SK-N-SH (cell line): ENCODE results near the gene SLCO4A1. TPM values are rescaled to one million over a fixed set of nuclear protein-coding genes. Genes with fewer than 3 reads are reported as not detected.

ENCODE experiments used
- CTCF ChIA-PET: fragments of 300-600, 350-600 bp; formaldehyde crosslinking; extraction: SDS; loops from one replicate; lab custom pipeline; 2021; lab: Yijun Ruan, JAX
- POLR2A ChIA-PET: fragments of 350-600 bp; sonication (Branson Sonifier 250); formaldehyde crosslinking; extraction: SDS; loops from one replicate; lab custom pipeline; 2020; ENCODE audit warnings: antibody characterized with exemption, inconsistent platforms; lab: Yijun Ruan, JAX
- DNase-seq: peaks from one replicate; pipeline ENCODE4 v3.0.0; 2012
- H2AFZ ChIP-seq: fragments of 200-600 bp; sonication (generic); 2 replicates; pipeline ENCODE4 v1.8.1; 2016; ENCODE audit warnings: antibody characterized with exemption, mild to moderate bottlenecking, low read depth
- H3F3A ChIP-seq: fragments of 200-600 bp; sonication (generic); replicated peaks from 2 replicates; pipeline ENCODE3; 2016; ENCODE audit warnings: antibody characterized with exemption, mild to moderate bottlenecking; ENCODE audit not compliant: insufficient read depth
- H3K27ac ChIP-seq, 2 experiments: fragments of 200-500 bp in 1 of 2; fragments of 200-600 bp in 1 of 2; sonication (Bioruptor generic) in 1 of 2; sonication (generic), shearing (Covaris generic) in 1 of 2; 2 replicates each; pipeline versions ENCODE4 v1.5.1 to v1.6.1; 2014 to 2016; ENCODE audit warnings: low read depth in 2 of 2, inconsistent platforms in 1 of 2, low read length in 1 of 2, mild to moderate bottlenecking in 1 of 2, mixed read lengths in 1 of 2
- H3K27me3 ChIP-seq: fragments of 200-600 bp; sonication (generic), shearing (Covaris generic); 2 replicates; pipeline ENCODE4 v1.6.1; 2016; ENCODE audit warnings: mixed run types; ENCODE audit not compliant: insufficient read depth
- H3K36me3 ChIP-seq, 2 experiments: fragments of 200-500 bp in 1 of 2; fragments of 200-600 bp in 1 of 2; sonication (Bioruptor generic) in 1 of 2; sonication (generic) in 1 of 2; replicated peaks in 1 of 2; 2 replicates each; pipeline versions ENCODE3 to v1.5.1; 2014 to 2016; ENCODE audit warnings: low read length in 1 of 2, mild to moderate bottlenecking in 1 of 2; ENCODE audit not compliant: insufficient read depth in 2 of 2, control insufficient read depth in 1 of 2
- H3K4me1 ChIP-seq, 2 experiments: fragments of 200-500 bp in 1 of 2; fragments of 200-600 bp in 1 of 2; sonication (Bioruptor generic) in 1 of 2; sonication (generic), shearing (Covaris generic) in 1 of 2; 2 replicates each; pipeline versions ENCODE4 v1.5.1 to v1.6.1; 2014 to 2016; ENCODE audit warnings: low read depth in 1 of 2, low read length in 1 of 2, mixed run types in 1 of 2; ENCODE audit not compliant: insufficient read depth in 2 of 2, control insufficient read depth in 1 of 2
- H3K4me2 ChIP-seq: fragments of 200-600 bp; sonication (generic), shearing (Covaris generic); 2 replicates; pipeline ENCODE4 v1.6.1; 2017; ENCODE audit warnings: mixed run types
- H3K4me3 ChIP-seq, 2 experiments: fragments of 200-500 bp in 1 of 2; fragments of 200-600 bp in 1 of 2; sonication (Bioruptor generic) in 1 of 2; sonication (generic), shearing (Covaris generic) in 1 of 2; 2 replicates each; pipeline versions ENCODE4 v1.5.1 to v1.8.1; 2014 to 2016; ENCODE audit warnings: low read depth in 2 of 2, inconsistent platforms in 1 of 2, low read length in 1 of 2, mild to moderate bottlenecking in 1 of 2, mixed read lengths in 1 of 2, moderate library complexity in 1 of 2
- H3K79me2 ChIP-seq: fragments of 200-600 bp; sonication (generic); 2 replicates; pipeline ENCODE4 v1.8.1; 2017; ENCODE audit warnings: mild to moderate bottlenecking; ENCODE audit not compliant: insufficient read depth
- H3K9ac ChIP-seq: fragments of 200-600 bp; sonication (generic); 2 replicates; pipeline ENCODE4 v1.6.1; 2017; ENCODE audit warnings: mixed run types
- H3K9me2 ChIP-seq: fragments of 200-600 bp; sonication (generic); 2 replicates; pipeline ENCODE4 v1.6.1; 2017; ENCODE audit warnings: mixed run types
- H3K9me3 ChIP-seq: fragments of 200-600 bp; sonication (generic); 2 replicates; pipeline ENCODE4 v1.6.1; 2017; ENCODE audit warnings: mixed run types, mild to moderate bottlenecking, moderate library complexity
- H4K20me1 ChIP-seq: fragments of 200-600 bp; sonication (generic); 2 replicates; pipeline ENCODE4 v1.6.1; 2017; ENCODE audit warnings: mild to moderate bottlenecking, mixed run types; ENCODE audit not compliant: insufficient read depth
- ELF1 ChIP-seq: IDR thresholded peaks from 2 replicates; pipeline ENCODE4 v1.4.0; 2012
- EP300 ChIP-seq, 2 experiments: IDR thresholded peaks; 2 replicates each; pipeline versions ENCODE4 v1.4.0 to v1.6.1; 2012; ENCODE audit warnings: borderline replicate concordance in 1 of 2, low read depth in 1 of 2, low read length in 1 of 2
- FOSL2 ChIP-seq: IDR thresholded peaks from 2 replicates; pipeline ENCODE4 v1.4.0; 2012; ENCODE audit warnings: low read depth, mild to moderate bottlenecking, moderate library complexity, borderline replicate concordance
- FOXJ3 ChIP-seq: sonication (generic); formaldehyde crosslinking; IDR thresholded peaks from 2 replicates; pipeline ENCODE4 v1.5.1; 2020; ENCODE audit warnings: mild to moderate bottlenecking, missing genetic modification reagents
- RAD21 ChIP-seq: IDR thresholded peaks from 2 replicates; pipeline ENCODE4 v1.6.1; 2012; ENCODE audit warnings: mild to moderate bottlenecking, low read length
- RCOR1 ChIP-seq: fragments of 150-350 bp; IDR thresholded peaks from 2 replicates; pipeline ENCODE4 v1.6.1; 2017; ENCODE audit warnings: antibody characterized with exemption, low read length
- RFX5 ChIP-seq: IDR thresholded peaks from 2 replicates; pipeline ENCODE4 v1.6.1; 2012; ENCODE audit warnings: mild to moderate bottlenecking, improper control_type of control experiment, low read length
- RXRA ChIP-seq: IDR thresholded peaks from 2 replicates; pipeline ENCODE4 v1.4.0; 2012; ENCODE audit warnings: low read depth, mild to moderate bottlenecking, borderline replicate concordance
- TAF1 ChIP-seq: IDR thresholded peaks from 2 replicates; pipeline ENCODE4 v1.6.1; 2012; ENCODE audit warnings: low read depth, mild to moderate bottlenecking, low read length, moderate library complexity, borderline replicate concordance
- TCF12 ChIP-seq: IDR thresholded peaks from 2 replicates; pipeline ENCODE4 v1.4.0; 2012
- TEAD4 ChIP-seq: IDR thresholded peaks from 2 replicates; pipeline ENCODE4 v1.4.0; 2012; ENCODE audit warnings: mild to moderate bottlenecking, borderline replicate concordance; ENCODE audit not compliant: insufficient read depth
- USF1 ChIP-seq: IDR thresholded peaks from 2 replicates; pipeline ENCODE4 v1.4.0; 2012; ENCODE audit warnings: low read depth, borderline replicate concordance
- USF2 ChIP-seq: fragments of 150-350 bp; IDR thresholded peaks from 2 replicates; pipeline ENCODE4 v1.6.1; 2017; ENCODE audit warnings: antibody characterized with exemption, low read length, low read depth, borderline replicate concordance
- ZBTB33 ChIP-seq: IDR thresholded peaks from 2 replicates; pipeline ENCODE4 v1.4.0; 2012; ENCODE audit warnings: low read depth, borderline replicate concordance
- WGBS: methylation state at CpG from one replicate; pipeline ENCODE4 v1.1.6; 2017; ENCODE audit warnings: low lambda C conversion rate; 5-methylcytosine and 5-hydroxymethylcytosine counted together
- polyA plus RNA-seq, 3 experiments: library from polyadenylated mRNA; depleted of rRNA; stranded (reverse); fragments of >200 nt; gene quantifications; 2 replicates each; pipeline ENCODE4 v1.2.3, GENCODE V29; 2012

SLCO4A1 gene
- polyA plus RNA-seq, 1 of the 3 experiments (the other 2 are of a cell fraction) = 0.33 TPM

- Histone ChIP-seq H3K4me2 (no peak overlapping the region), H2AFZ (no peak overlapping the region), H4K20me1 (no peaks in the 10 kb centered on the region), H3K4me1 (peaks cover 0 to 83% of the 10 kb centered on the region in 2 experiments; a peak in 3 of 4 replicates), H3K36me3 (no peaks in the 10 kb centered on the region), H3K9ac (no peak overlapping the region), H3K27me3 (no peaks in the 10 kb centered on the region), H3K79me2 (no peaks in the 10 kb centered on the region), H3F3A (no peaks in the 10 kb centered on the region), H3K9me2 (no peaks in the 10 kb centered on the region), H3K27ac (peak overlapping the region in 1 of 2 experiments; percentile 99; a peak in 2 of 4 replicates), H3K9me3 (no peaks in the 10 kb centered on the region), H3K4me3 (no peak overlapping the region)
- no peak for DNase-seq
- 78% methylated on average over 19 of the region's 24 CpGs for WGBS
- TF ChIP-seq RFX5 = no peak
- TF ChIP-seq USF2 = no peak
- TF ChIP-seq RAD21 = no peak
- no peak for TF ChIP-seq EP300 (IDR thresholded peaks at IDR 0.05; ENCODE audit: borderline replicate concordance in 1 of 2, low read depth in 1 of 2, low read length in 1 of 2)
- TF ChIP-seq RCOR1 = no peak
- TF ChIP-seq ELF1 = no peak
- TF ChIP-seq USF1 = no peak
- no peak for TF ChIP-seq TAF1
- TF ChIP-seq FOXJ3 = no peak
- TF ChIP-seq FOSL2 = no peak
- no peak for TF ChIP-seq TEAD4
- TF ChIP-seq RXRA = no peak
- no peak for TF ChIP-seq ZBTB33
- no peak for TF ChIP-seq TCF12
- POLR2A ChIA-PET = interaction anchor here (0.6 to 2.1 kb wide), 5 partner anchors 8 to 240 kb away, joined by 3 to 16 read pairs (median 4); partner anchors contain the start of genes MRGBP and SLCO4A1
- CTCF ChIA-PET = interaction anchor here (0.9 to 7.4 kb wide), 10 partner anchors 8 to 241 kb away, joined by 3 to 66 read pairs (median 6); no protein-coding TSS in a partner anchor
Measured at GRCh38 chr20:62650551-62651284, 8.4 kb downstream of the SLCO4A1 start.
